NCI-H2029 treated with DMSO at 0.1 percent for 48 hours (cell line): Measurements from ENCODE around the gene VENTX.

Experiments used
- DNase-seq: peaks from one replicate; lab custom pipeline; 2025; lab: John Stamatoyannopoulos, UW

VENTX gene

DNA sequence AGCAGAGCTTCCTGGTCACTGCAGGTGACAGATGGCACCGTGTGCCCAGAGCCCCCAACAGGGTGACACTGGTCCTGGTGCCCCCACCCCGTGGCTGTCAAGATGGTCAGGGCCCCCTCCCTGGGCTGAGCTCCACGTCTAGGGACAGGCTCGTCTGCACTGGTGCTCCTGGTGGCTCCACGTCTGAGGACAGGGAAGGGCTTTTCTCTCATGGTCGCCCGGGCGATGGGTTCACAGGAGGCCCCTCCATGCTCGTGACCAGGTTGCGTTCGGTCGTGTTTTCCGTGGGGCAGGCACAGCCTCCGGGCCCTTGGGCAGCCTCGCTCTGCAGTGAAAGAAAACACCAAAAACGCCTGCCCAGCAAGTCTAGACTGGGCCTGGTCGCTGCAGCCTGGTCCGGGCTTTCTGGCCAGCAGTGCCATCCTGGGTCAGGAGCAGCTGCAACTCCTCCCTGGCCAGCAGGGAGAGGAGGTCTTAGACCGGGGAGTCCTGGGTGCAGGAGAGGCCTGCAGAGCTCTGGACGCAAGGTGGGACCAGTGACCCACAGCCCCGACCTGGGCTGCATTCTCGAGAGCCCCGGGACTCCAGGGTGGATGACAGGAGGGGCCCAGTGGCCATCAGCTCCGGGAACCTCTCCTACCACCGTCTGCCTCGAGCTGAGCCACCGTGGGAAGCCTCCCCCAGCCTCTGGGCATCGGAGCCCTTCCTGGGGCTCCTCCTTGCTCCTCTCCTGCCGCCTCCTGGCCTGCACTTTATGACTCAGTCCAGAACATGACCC, 35.5 kb upstream of the VENTX start:
- no peak for DNase-seq

DNA sequence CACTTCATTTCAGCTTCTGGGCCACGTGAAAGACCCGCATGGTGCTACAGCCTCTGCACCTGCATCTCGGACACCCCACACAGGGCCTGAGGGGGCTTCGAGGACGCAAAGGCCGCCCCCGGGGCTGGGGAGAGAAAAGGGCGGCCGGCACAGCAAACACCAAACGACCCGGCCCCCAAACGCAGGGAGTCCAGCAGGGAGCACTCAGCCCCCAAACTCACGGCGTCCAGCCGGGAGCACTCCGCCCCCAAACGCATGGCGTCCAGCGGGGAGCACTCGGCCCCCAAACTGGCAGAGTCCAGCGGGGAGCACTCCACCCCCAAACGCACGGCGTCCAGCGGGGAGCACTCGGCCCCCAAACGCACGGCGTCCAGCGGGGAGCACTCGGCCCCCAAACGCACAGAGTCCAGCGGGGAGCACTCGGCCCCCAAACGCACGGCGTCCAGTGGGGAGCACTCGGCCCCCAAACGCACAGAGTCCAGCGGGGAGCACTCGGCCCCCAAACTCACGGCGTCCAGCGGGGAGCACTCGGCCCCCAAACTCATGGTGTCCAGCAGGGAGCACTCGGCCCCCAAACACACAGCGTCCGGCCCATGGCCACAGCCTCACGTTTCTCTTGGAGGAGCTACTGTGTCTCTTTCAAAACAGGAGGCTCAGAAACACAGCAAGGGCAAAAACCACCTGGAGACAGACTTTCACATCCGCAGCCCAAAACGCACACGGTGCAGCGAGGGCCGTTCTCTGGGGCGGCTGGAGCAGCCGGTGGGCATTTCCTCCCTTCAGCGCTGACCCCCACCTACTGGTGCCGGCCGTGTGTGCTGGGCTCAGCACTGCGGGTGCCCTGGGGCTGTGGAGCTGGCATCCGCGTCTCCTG, 34.6 kb upstream of the VENTX start:
- no peak for DNase-seq

DNA sequence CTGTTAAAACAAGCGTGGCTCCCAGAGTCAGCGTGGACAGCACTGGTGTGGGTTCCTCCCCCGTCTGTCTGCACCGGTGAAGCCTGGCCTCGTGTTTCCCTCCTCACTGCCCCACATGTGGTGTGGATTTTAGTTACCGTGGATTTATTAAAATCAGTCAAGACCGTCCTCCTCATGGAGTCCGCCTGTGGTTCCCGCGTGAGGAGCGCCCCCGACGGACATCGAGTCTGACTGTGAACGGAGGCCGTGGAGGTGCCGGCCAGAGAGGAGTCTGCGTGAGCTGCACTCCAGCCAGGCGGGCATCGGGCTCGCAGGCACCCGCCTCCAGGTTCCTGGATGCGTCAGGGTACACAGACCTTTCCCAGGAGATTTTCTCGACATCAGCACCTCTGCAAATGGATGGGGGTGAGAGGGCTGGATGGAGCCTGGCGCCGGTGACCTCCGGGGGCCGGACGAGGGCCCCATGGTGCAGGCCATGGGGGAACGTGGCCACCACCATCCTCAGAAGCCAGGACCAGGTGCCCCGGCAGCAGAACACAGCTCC, 33.9 kb upstream of the VENTX start:
- DNase-seq, result no peak

DNA sequence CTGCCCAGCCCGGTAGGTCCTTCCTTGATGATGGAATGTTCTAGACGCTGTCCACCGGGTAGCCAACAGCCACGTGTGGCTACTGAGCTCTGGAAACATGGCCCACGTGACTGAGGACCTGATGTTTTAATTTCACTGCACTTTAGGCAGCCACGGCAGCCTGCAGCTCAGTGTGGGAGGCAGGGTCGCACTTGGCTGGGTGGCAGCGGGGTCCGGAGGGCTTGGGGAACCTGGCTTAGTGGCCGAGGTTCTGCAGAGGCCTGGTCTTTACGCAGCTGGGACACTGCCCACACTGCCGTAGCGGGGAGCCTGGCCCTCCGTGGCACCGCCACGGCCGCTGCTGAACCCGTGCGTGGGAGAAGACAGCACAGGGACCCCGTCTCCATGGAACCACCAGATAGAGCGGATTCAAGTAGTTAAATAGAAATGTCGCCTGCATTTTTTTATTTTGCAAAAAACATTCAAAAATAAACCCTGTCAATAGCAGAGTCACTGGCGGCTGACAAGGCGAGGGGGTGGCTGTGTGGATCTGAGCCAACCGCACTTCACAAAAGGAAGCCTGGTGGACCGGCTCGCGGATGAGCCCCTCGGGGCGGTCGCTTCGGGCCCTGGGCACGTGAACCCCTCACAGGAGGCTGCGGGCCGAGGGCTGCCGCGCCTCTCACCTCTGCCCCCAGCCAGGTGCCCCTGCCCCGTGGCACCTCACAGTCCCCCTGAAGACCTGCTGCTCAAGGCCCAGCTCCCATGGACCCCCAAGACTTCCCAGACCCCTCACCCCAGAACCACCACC, 33.2 kb upstream of the VENTX start:
- DNase-seq, result no peak

DNA sequence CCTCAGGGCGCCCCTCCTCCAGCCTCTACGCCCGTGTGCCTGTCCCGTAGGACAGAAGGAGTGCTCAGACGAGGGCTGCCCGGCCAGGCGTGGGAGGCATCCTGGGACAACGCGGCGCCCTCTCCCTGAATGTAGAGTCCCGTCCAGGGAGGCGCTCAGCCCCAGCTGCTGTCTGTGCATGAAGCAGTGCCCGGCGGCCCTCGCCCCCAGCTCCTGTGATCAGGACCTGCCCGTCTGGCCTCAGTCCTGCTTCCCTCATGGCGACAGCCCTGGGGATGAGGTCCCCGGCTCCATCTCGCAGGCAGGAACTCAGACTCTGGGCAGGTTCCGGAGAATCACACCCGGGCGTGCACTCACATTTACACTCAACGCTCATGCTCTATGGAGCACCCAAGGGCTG, 32.5 kb upstream of the VENTX start:
- DNase-seq, result no peak

DNA sequence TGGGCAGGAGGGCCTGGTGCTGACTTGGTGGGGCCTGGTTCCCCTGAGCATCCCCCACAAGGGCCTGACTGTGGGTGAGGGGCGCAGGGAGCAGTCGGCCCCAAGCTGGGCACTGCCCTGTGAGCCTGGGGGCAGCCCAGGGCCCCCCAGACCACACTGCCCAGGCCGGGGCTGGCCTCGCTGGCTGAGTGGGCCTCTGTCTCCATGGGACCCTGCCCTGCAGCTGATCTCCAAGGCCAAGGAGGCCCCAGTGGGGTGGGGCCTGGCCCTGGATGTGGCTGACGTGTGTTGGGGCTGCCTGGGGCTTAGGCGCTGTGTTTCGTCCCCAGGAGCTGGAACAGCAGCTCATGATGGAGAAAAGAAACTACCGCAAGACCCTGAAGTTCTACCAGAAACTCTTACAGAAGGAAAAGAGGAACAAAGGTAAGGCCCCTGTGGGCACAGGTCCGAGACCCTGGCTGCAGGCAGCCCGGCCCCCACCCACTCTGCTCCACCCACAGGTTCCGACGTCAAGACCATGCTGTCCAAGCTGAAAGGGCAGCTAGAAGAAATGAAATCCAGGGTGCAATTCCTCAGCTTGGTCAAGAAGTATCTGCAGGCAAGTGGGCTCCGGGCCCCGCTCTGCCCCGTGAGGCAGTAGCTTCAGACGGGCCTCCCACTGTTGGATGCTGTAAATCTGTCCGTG, 31.2 kb upstream of the VENTX start:
- DNase-seq, result no peak

DNA sequence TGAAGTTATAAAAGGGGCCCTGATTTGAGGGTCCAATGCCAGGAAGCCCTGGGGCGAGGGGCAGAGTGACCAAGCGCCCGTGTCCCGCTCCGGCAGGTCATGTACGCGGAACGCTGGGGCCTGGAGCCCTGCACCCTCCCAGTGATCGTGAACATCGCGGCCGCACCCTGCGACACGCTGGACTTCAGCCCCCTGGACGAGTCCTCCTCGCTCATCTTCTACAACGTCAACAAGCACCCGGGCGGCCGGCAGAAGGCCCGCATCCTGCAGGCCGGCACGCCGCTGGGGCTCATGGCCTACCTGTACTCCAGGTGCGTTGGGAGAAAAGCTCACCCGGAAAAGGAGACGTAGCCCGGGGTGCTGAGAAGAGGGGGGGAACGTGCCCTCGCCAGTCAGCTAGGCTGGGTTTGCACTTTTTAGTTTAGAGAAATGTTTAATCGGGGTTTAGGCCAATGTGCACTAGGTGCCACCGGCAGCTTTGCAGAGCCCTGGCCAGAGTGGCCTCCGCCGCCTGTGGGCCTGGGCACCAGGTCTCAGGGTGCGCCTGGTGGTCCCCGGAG, 30.5 kb upstream of the VENTX start:
- no peak for DNase-seq

DNA sequence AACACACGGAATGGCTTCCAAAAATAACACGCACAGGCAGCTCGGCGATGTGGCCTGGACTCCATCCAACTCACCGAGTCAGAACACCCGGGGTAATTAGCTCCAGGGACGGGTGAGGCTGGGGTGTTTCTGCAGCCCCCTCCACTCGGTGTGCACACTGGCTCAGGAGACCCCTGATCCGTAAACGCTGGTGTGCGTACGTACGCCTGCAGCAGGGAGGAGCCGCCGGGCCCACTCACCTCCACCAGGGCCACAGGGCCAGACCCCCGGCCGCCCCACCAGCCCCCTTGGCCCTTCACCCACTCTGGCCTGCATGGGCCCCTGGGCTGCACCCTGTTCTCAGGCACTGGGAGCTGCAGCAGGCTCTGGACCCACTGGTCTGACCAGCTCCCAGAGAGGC, 30.0 kb upstream of the VENTX start:
- no peak for DNase-seq

DNA sequence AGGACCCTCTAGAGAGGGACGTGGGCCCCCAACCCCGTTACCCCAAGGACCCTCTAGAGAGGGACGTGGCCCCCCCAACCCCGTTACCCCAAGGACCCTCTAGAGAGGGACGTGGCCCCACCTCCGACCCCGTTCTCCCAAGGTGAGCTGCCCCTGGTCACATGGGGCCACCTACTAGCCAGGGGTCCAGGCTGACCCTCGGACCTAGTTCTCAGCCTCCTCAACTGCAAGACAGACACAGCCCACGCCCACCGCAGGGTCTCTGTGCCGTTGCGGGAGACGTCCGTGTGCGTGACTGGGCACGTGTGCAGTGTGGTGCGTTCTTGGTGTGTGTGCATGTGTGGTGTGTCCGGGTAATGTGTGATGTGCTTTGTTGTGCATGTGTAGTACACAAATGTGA, 29.2 kb upstream of the VENTX start:
- DNase-seq, result no peak

DNA sequence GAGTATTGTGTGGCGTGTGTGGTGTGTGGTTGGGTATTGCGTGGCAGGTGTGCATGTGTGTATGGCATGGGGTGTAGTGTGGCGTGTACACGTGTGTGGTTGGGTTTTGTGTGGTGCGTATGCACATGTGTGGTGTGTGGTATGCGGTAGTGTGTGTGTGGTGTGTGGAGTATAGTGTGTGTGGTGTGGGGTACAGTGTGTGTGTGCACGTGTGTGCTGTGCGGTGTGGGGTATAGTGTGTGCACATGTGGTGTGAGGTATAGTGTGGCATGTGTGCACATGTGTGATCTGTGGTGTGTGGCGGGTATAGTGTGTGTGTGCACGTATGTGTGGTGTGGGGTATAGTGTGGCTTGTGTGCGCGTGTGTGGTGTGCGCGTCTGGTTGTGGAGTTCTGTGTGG, 28.5 kb upstream of the VENTX start:
- no peak for DNase-seq

DNA sequence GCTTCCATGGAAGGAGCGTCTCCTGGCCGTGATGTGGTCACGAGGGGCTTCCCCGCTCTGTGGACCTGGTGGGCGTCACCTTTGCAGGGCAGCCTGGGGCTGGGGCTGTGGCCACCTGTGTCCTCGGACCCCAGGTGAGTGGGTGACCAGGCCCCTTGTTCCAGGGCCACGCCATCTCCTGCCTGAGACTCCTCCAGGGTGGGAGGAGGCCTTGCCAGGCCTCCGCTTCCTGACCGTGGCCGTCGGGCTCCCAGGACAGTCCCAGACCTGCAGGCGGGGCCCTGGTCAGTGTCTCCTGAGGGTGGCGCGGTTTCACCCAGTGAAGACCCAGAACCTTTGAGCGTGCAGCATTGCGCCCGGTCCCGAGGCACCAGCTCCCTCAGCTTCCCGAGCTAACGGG, 28.0 kb upstream of the VENTX start:
- no peak for DNase-seq

DNA sequence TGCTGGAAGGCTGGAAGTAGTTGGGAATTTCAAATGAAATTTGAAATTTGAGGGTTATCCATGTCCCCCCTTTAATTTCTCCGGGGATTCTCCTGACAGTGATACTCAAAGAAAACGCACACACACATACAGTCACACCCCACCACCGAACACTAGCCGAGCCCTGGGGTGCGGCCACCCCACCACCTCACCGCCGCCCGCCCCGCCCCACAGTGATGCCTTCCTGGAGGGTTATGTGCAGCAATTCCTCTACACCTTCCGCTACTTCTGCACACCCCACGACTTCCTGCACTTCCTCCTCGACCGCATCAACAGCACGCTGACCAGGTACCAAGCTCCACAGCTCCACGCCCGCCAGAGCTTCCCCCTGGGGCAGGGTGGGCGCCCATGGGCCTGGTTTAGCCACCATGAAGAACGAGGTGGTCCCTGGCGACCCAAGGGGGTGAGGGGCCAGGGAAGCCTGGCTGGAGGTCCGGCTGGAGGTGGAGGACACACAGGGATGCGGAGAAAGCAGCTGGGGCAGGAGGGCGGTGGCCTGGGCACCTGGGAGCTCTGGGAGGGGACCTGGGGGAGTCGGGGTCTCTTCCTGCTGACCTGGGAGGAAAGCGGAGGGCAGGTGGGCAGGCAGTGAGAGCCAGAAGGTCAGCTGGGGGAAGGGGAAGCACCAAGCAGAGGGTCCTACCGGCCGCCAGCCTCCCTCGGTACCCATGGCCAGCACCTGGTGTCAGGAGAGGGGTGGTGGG, 27.1 kb upstream of the VENTX start:
- DNase-seq, result no peak

DNA sequence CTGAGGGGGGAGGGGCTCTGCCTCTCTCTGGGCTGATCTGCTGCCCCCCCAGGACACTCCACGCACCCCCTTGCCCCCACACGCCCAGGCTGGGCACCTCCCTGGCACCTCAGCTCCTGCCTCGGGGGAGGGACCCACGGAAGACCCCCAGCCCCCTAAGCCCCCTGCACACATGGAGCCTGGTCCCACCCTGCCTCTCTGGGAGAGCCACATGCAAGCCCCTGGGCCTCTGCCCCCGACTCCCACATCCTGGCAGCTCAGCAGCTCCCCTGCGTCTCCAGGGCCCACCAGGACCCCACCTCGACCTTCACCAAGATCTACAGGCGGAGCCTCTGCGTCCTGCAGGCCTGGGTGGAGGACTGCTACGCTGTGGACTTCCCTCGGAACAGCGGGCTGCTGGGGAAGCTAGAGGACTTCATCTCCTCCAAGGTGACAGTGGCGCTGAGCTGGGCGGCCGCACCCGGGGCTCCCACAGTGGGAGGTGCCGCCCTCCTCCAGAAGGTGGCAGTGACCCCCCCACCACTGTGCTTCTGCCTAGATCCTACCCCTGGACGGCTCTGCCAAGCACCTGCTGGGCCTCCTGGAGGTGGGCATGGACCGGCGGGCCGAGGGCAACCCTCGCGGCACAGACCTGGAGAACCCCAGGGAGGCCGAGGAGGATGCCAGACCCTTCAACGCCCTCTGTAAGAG, 26.4 kb upstream of the VENTX start:
- DNase-seq, result no peak

DNA sequence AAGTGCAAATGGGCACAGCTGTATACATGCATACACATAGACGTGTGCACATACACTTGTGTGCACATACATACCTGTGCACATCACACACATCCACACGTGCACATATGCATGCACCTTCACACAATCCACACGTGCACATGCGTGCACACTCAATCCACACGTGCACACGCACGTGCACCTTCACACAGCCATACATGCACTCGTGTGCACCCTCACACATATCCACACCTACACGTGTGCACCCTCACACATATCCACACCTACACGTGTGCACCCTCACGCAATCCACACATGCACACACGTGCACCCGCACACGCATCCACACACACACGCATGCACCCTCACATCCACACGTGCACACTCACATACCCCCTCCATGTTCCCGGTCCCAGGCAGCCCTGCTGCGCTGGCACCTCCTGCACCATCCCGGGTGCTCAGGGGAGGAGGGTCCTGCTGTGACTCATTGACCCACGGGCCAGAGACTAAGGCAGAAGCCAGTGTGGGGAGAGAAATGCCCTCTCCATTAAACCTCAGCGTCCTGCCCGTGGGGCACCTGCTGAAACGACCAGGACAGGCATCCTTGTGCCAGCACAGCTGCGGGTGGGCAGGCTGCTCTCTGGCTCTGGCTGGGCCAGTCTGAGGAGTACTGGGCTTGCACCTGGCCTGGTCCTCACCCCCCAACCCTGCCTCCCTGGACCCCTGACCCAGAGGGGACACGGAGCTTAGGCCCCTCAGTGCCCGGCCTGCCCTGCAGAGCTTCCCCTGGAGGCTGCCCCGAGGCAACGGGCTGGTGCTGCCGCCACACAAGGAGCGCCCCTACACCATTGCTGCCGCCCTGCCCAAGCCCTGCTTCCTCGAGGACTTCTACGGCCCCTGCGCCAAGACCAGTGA, 25.4 kb upstream of the VENTX start:
- DNase-seq, result no peak

DNA sequence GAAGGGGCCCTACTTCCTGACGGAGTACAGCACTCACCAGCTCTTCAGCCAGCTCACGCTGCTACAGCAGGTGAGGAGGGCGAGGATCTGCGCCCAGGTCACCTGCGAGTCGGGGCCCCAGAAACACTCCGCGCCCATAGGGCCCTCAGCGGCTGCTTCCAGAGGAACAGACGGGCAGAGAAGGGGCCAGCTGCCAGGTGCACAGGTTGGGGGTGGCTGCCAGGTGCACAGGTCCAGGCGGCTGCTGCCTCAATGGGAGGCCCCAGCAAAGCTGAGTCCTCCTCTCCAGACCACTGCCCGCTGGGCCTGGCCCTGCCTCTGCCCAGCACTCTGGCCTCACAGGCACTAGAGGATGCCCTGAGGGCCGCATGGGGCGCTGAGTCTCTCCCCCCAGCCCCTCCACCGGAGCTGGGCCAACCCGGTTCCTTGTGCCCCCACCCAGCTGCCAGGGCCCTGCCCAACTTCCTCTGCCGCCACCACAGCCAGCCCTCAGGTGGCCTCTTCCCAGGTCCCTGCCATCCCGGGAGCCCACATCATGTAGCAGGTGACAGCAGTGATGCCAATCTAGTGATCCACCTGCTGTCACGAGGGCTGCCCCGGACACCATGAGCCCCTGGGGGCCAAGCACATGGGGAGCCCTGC, 24.7 kb upstream of the VENTX start:
- no peak for DNase-seq

DNA sequence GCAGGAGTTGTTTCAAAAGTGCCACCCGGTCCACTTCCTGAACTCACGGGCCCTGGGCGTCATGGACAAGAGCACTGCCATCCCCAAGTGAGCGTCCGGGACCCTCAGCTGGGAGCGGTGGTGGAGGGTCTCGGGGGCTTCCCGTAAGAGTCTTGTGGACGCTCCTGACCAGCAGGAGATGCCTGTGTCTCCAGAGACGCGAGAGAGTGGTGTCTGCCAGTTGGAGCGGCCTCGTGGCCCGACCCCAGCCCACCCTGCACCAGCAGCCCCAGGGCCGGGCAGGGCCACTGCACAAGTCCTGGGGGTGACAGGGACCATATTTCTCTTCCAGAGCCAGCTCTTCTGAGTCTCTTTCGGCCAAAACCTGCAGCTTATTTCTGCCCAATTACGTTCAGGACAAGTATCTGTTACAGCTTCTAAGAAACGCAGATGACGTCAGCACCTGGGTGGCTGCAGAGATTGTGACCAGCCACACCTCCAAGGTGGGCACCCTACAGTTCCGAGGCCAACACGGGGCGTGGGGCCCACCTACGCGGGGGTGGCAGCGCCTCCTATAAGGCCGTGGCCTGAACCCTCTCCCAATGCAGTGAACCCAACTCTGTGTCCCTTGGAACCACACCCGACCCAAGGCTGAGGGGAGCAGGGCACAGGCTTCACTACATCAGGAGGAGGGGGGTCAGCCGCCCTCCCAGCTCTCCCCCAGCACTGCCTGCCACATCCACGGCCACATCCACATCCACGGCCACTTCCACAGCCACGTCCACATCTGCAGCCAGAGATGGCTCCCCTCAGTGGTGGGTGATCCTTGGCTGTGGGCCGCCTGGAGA, 23.8 kb upstream of the VENTX start:
- DNase-seq, result no peak
